ENCODE results near the gene DENND4A. TPM values are rescaled to one million over a fixed set of nuclear protein-coding genes. Genes with fewer than 3 reads are reported as not detected.

Gene DENND4A
- total and polyA plus RNA-seq, 9 of the 15 experiments (the other 6 are each of a cell fraction or from before 2014, with no cell fraction given) = 6.8 to 32.3 (median 19.9) TPM

GRCh38 chr15:65638681-65639089 is 153.4 kb downstream of the DENND4A start (continued):
- TF ChIP-seq ZNF740 (CRISPR knock-in tag; IDR thresholded peaks at IDR 0.05) = 0 out of 2 replicates have a peak, but pooled peaks have one; percentile 28
- no peak for TF ChIP-seq ZNF740 (tag; IDR thresholded peaks at IDR 0.05)
- TF ChIP-seq FUS (optimal IDR thresholded peaks at IDR 0.05; ENCODE audit: low read depth, low read length) = no peak
- TF ChIP-seq ATF7 (IDR thresholded peaks at IDR 0.05) = 0 out of 2 replicates have a peak, but pooled peaks have one; percentile 16
- TF ChIP-seq MBD1 (CRISPR knock-in tag; IDR thresholded peaks at IDR 0.05) = no peak
- TF ChIP-seq ZNF699 (CRISPR knock-in tag; IDR thresholded peaks at IDR 0.05; ENCODE audit: insufficient replicate concordance) = no peak
- no peak for TF ChIP-seq TCF7L2 (IDR thresholded peaks at IDR 0.05; ENCODE audit: low read depth, low read length)
- peak; percentile 82 to 93 for TF ChIP-seq RAD21 (CRISPR knock-in tag; conservative IDR thresholded peaks at IDR 0.05 in 1 of 2, IDR thresholded peaks at IDR 0.05 in 1 of 2)
- peak in 1 of 2 experiments; percentile 35; a peak in 2 of 4 replicates for TF ChIP-seq KDM1A (IDR thresholded peaks at IDR 0.05)
- TF ChIP-seq CTBP1 (IDR thresholded peaks at IDR 0.05; ENCODE audit: borderline replicate concordance) = peak; percentile 46; the same call in 1 of the 2 replicates
- peak; percentile 91 for TF ChIP-seq SMC3 (conservative IDR thresholded peaks at IDR 0.05; ENCODE audit: insufficient read depth, low read depth, low read length)
- no peak for TF ChIP-seq ZKSCAN1 (IDR thresholded peaks at IDR 0.05; ENCODE audit: low read depth, low read length)
- TF ChIP-seq ZNF696 (CRISPR knock-in tag; conservative IDR thresholded peaks at IDR 0.05) = no peak
- no peak for TF ChIP-seq ZBTB33 (CRISPR knock-in tag; IDR thresholded peaks at IDR 0.05)
- no peak for TF ChIP-seq ZNF609 (CRISPR knock-in tag; IDR thresholded peaks at IDR 0.05; ENCODE audit: borderline replicate concordance)
- no peak for TF ChIP-seq THAP12 (CRISPR knock-in tag; IDR thresholded peaks at IDR 0.05)
